HG02798 (cell line): Measurements from ENCODE around the gene GUSB.
A peak's percentile ranks its signal among the peaks of the same experiment; 100 is the strongest.
"Not testable (repeated sequence)": the region's sequence is repeated elsewhere in the genome, so short reads cannot be mapped to it uniquely, and the experiment has no call there.

Source experiments
- ATAC-seq: cut with Tn5 transposase; IDR thresholded peaks from one replicate; pipeline ENCODE4 v1.9.1; 2021; ENCODE audit warnings: mild to moderate bottlenecking; ENCODE audit not compliant: unreplicated experiment, poor library complexity

The GUSB gene

GRCh38 chr7:65981965-65982792 is at the start of gene GUSB:
Gene GUSB (minus strand): TSS chr7:65982213. CDS start chr7:65982183, 30 bp downstream.
- ATAC-seq, result peak; percentile 89

DNA sequence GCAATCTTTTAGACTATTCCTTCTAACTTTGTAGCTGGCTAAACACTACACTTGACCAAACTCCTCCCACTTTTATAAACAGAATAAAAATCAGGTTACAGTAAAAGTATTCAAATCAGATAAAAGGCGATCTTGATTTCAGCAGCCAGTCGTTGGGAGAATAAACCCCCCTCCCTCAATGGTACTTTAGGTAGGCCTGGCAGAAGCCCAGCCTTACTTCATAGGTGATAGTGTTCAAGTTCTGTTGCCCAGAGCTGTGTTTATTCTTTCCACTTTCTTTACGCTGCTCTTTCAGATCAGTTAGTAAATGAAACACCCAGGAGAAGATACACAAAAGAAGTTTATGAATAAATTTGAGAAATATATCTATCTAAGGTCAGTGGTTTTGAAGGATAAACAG is 46.3 kb upstream of the GUSB start:
- ATAC-seq, result not testable (repeated sequence)

- ATAC-seq, result no peak
Observed at GRCh38 chr7:66016131-66016461, 34.1 kb upstream of the GUSB start.

- ATAC-seq, result no peak
Observed at GRCh38 chr7:66015440-66016130, 33.6 kb upstream of the GUSB start.

- ATAC-seq, result no peak
Observed at GRCh38 chr7:66013938-66014337, 31.9 kb upstream of the GUSB start.

GRCh38 chr7:66007232-66007631 is 25.2 kb upstream of the GUSB start:
- ATAC-seq, result no peak

- not testable (repeated sequence) for ATAC-seq
Observed at GRCh38 chr7:66005115-66005671, 23.2 kb upstream of the GUSB start.

DNA sequence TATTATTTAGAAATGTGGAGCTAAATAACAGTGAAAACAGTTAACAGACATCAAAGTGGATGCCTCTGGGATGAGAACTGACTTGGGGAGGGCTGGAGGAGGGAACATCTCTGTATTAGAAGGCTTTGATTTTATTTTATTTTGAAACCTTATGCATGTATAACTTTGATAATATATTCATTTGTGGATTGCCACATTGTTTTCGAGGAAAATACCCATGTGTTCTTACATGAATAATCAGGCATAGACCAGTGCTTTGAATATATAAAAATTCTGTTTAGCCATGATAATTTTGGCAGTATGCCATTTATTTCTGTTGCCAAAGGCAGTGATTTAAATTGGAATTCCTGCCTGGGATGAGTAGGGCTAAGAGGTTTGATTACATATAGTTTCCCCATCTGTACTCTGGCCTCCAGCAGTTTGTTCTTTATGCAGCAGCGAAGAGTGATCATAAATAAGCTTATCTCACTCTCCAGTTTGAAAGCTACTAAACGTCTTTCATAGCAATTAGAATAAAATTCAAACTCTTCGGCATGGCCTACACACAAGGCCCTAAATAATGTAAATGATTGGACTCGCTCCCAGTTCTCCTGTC is 18.9 kb upstream of the GUSB start:
- not testable (repeated sequence) for ATAC-seq

- not testable (repeated sequence) for ATAC-seq
Observed at GRCh38 chr7:65994984-65995383, 13.0 kb upstream of the GUSB start.

DNA sequence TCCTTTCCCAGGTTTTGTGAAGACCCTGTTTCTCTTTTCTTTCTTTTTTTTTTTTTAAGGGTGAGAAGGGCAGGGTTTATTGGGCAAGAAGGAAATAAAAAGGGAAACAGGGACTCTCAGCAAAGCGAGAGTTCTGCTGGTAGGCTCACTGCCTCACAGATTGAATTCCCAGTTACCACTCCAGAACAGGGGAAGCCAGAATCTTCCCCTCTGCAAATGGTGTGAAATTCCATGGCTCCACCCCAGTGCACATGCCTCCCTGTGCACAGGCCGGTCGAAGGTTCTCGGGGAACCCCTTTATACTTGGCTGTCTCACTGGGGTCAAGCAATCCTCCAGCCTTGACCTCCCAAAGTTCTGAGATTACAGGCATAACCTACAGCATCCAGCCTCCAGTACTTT is 10.5 kb upstream of the GUSB start:
- ATAC-seq, result no peak

- not testable (repeated sequence) for ATAC-seq
Observed at GRCh38 chr7:65991829-65992228, 9.8 kb upstream of the GUSB start.

GRCh38 chr7:65989694-65990080 is 7.7 kb upstream of the GUSB start:
- ATAC-seq, result no peak

DNA sequence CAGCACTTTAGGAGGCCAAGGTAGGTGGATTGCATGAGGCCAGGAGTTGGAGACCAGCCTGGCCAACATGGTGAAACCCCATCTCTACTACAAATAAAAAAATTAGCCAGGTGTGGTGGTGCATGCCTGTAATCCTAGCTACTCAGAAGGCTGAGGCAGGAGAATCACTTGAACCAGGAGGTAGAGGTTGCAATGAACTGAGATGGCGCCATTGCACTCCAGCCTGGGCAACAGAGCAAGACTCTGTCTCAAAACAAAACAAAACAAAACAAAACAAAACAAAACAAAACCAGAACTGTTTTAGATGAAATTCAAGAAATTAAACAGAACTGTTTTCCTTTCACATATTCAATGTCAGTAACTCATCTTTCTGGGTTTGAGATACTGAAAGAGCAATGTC is 6.5 kb upstream of the GUSB start:
- ATAC-seq, result not testable (repeated sequence)

GRCh38 chr7:65988084-65988483 is 6.1 kb upstream of the GUSB start:
- ATAC-seq, result no peak

DNA sequence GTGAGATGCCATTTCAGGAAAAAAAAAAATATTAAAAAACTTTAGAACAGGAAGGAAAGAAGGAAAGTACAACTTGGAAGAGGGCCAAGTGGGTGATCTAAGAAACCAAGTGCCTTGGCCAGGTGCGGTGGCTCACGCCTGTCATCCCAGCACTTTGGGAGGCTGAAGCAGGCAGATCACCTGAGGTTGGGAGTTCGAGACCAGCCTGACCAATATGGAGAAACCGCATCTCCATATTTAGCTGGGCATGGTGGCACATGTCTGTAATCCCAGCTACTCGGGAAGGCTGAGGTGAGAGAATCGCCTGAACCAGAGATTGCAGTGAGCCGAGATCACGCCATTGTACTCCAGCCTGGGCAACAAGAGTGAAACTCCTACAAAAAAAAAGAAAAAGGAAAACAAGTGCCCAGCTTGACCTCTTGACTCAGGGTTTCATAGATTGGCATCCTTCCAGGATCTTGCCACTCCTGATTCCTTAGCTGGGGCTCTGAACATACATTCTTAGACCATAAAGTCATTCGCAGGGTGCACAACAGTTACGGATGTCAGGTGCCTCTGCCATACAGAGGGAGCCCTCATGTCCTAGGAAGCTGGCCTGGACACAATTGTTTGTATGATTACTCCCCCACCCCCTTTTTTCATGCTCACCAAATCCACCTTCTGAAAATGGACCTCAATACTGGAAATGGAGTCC is 2.1 kb upstream of the GUSB start:
- ATAC-seq, result no peak

DNA sequence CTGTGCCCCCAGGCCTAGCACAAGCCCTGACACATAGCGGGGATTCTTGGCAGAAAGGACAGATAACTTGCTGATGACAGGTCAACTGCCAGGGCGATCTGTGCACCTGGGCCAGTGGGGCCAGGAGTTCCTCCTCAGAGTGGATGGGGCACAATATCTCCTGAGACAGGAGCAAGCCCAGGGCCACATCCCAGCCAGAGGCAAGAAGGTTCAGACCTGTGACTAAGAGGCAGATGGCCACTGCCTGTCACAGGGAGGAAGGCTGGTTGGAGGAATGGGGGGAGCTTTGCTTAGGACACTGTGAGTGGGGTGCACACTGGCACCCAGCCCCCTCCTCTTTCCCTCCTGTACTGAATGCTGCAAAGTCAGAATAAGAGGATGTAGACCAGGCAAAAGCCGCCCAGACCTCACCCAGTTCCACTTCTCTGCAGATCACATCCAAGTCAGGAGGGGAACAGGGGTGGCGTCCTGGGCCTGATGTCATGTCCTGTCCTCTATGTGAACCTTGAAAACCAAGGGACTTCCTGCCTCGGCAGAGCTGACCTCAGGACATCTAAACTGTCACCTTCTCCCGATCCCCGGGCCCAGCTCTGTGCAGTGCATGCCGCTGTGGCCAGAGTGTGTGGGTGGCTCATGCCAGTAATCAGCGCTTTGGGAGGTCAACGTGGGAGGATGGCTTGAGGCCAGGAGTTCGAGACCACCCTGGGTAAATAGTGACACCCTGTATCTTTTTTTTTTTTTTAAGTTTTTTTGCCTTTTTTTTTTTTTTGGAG is 1.3 kb downstream of the GUSB start:
- peak; percentile 58 for ATAC-seq

DNA sequence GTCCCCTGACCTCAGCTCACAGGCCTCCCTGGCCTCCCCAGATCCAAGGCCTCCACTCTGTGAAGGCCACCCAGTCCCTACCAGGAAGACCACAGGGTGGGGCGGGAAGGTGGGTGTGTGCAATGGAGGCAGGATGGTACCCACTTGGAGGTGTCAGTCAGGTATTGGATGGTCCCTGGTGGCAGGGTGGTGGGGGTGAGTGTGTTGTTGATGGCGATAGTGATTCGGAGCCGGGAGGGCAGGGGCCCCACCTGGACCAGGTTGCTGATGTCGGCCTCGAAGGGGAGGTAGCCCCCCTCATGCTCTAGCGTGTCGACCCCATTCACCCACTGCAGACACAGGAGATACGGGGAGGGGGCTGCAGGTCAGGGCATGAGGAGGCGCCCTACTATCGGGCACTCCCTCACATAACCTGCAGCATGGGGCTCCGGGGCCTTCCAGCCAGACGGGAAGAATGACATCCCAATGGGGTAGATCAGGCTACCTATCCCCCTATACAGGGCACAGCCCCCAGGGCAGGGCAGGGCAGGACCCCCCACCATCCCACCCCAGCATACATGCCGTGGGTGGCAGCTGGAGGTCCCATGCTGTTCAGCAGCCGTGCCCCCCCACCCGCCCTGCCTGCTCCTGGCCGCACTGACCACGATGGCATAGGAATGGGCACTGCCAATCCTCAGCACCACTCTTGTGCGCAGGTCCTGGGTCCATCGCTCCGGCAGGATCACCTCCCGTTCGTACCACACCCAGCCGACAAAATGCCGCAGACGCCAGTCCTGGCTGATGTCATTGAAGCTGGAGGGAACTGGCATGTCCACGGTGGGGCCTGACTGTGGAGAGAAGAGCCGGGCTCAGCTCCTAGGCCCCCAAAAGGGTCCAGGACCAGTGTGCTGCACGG is 2.2 kb downstream of the GUSB start:
- ATAC-seq, result no peak

DNA sequence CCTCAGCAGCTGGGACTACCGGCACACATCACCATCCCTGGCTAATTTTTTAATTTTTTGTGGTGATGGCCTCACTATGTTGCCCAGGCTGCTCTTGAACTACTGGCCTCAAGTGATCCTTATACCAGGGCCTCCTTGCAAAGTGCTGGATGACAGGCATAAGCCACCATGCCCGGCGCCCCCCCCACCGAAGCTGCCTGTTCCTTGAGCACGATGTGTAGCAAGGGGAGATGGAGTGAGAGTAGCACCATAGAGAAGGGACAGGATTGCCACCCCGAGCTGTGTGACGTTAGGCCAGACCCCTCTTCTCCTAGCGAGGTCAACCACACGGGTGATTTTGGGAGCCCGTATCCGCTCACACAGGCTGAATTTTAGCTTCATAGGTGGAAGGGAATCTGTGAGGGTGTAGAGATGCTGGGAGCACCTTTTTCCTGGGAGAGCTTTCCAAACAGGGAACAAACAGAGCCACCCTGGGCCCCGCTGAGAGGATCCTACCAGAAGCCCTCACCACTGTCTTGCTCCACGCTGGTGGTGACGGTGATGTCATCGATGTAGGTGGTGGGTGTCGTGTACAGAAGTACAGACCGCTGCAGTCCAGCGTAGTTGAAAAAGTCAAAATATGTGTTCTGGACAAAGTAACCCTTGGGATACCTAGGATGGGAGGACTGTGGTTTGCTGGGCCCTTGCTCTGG is 3.0 kb downstream of the GUSB start:
- no peak for ATAC-seq
